Esophagus muscularis mucosa (tissue), 4 donors: ENCODE data around the gene SH3PXD2A. TPM values are rescaled to one million over a fixed set of nuclear protein-coding genes. Genes with fewer than 3 reads are reported as not detected.

Experiments used
- DNase-seq: peaks from one replicate; pipeline ENCODE4 v3.0.0-alpha.2; 2017; ENCODE audit errors: extremely low spot score
- H3K27ac ChIP-seq, 4 donors: fragments of 200-600 bp; sonication (generic); replicated peaks in 1 of 4; 1 replicate in 3 of 4; 2 replicates in 1 of 4; pipeline ENCODE4 v1.5.1; 2016 to 2019; ENCODE audit warnings: mild to moderate bottlenecking in 1 of 4
- H3K27me3 ChIP-seq, 4 donors: fragments of 200-600 bp; sonication (generic); one replicate each; pipeline versions ENCODE4 v1.5.1 to v1.6.0; 2016 to 2019
- H3K36me3 ChIP-seq, 4 donors: fragments of 200-600 bp; sonication (generic); one replicate each; pipeline ENCODE4 v1.5.1; 2016 to 2019
- H3K4me1 ChIP-seq, 4 donors: fragments of 200-600 bp; sonication (generic); one replicate each; pipeline ENCODE4 v1.5.1; 2016 to 2019
- H3K4me3 ChIP-seq, 4 donors: fragments of 200-600 bp; sonication (generic); 1 replicate in 2 of 4; 2 replicates in 2 of 4; pipeline ENCODE4 v1.5.1; 2016 to 2019; ENCODE audit warnings: mild to moderate bottlenecking in 4 of 4, moderate library complexity in 1 of 4
- H3K9me3 ChIP-seq, 4 donors: fragments of 200-600 bp; sonication (generic); 1 replicate in 3 of 4; 2 replicates in 1 of 4; pipeline ENCODE4 v1.5.1; 2016 to 2019
- CTCF ChIP-seq, 3 experiments: fragments of 200-600 bp in 2 of 3; fragments of 450-650 bp in 1 of 3; sonication (generic) in 2 of 3; IDR thresholded peaks; one replicate each; pipeline ENCODE4 v1.5.1; 2017 to 2019; ENCODE audit warnings: antibody characterized with exemption in 3 of 3, mild to moderate bottlenecking in 2 of 3, moderate library complexity in 1 of 3
- EP300 ChIP-seq: sonication (generic); formaldehyde crosslinking; IDR thresholded peaks from one replicate; pipeline ENCODE4 v1.6.1; 2017; ENCODE audit warnings: antibody characterized with exemption
- POLR2A ChIP-seq: fragments of 450-650 bp; IDR thresholded peaks from one replicate; pipeline ENCODE4 v1.6.1; 2017; ENCODE audit warnings: antibody characterized with exemption, moderate library complexity, mild to moderate bottlenecking, low read depth
- POLR2AphosphoS5 ChIP-seq, 2 donors: sonication (generic); formaldehyde crosslinking; IDR thresholded peaks; one replicate each; pipeline ENCODE4 v1.6.1; 2017; ENCODE audit warnings: antibody characterized with exemption in 2 of 2
- WGBS: methylation state at CpG from one replicate; pipeline ENCODE4 v1.1.5; 2018; 5-methylcytosine and 5-hydroxymethylcytosine counted together
- intact Hi-C: fragments of 100-400 bp; cut with DNase I; formaldehyde crosslinking; loops from one replicate; pipeline ENCODE4 v1.15.1; 2023
- total RNA-seq, 4 donors: library from RNA; depleted of rRNA; stranded (reverse); fragments of >200 nt; gene quantifications; one replicate each; pipeline versions ENCODE4 v1.1.0 to v1.2.1, GENCODE V29; 2016

Gene SH3PXD2A
- total RNA-seq, 4 donors from 2014 or later, result 30.5 to 69.3 (median 40.0) TPM

- Histone ChIP-seq H3K4me3 (no peak overlapping the region), H3K4me1 (peaks cover 0 to 12% (median 9%) of the 10 kb centered on the region in 4 donors), H3K9me3 (no peaks in the 10 kb centered on the region), H3K27me3 (peaks cover 0 to 37% (median 0%) of the 10 kb centered on the region in 4 donors), H3K27ac (no peak overlapping the region), H3K36me3 (peaks cover 0 to 4% (median 0%) of the 10 kb centered on the region in 4 donors)
- TF ChIP-seq EP300 (no peak), POLR2A (no peak), CTCF (IDR thresholded peaks at IDR 0.05) (no peak), POLR2AphosphoS5 (IDR thresholded peaks at IDR 0.05) (no peak)
- intact Hi-C loops, result no loop called here
- DNase-seq, result no peak
Observed at GRCh38 chr10:103581499-103581898, 273.9 kb downstream of the SH3PXD2A start.

- Histone ChIP-seq H3K27me3 (peaks cover 0 to 36% (median 0%) of the 10 kb centered on the region in 4 donors), H3K27ac (no peak overlapping the region), H3K9me3 (no peaks in the 10 kb centered on the region), H3K36me3 (no peaks in the 10 kb centered on the region), H3K4me1 (peaks cover 0 to 12% (median 9%) of the 10 kb centered on the region in 4 donors), H3K4me3 (no peak overlapping the region)
- intact Hi-C loops, result no loop called here
- DNase-seq, result no peak
- TF ChIP-seq CTCF (IDR thresholded peaks at IDR 0.05) (no peak), EP300 (no peak), POLR2A (no peak), POLR2AphosphoS5 (IDR thresholded peaks at IDR 0.05) (no peak)
- WGBS, result 73% methylated on average over 7 of the region's 7 CpGs
Observed at GRCh38 chr10:103580430-103580829, 274.9 kb downstream of the SH3PXD2A start.

GRCh38 chr10:103580011-103580410, 275.4 kb downstream of the SH3PXD2A start:
- TF ChIP-seq POLR2AphosphoS5 (IDR thresholded peaks at IDR 0.05) (no peak), EP300 (no peak), CTCF (IDR thresholded peaks at IDR 0.05) (no peak), POLR2A (no peak)
- DNase-seq, result no peak
- WGBS, result 83% methylated on average over 6 of the region's 7 CpGs
- intact Hi-C loops, result no loop called here
- Histone ChIP-seq H3K27me3 (peaks cover 0 to 32% (median 0%) of the 10 kb centered on the region in 4 donors), H3K9me3 (no peaks in the 10 kb centered on the region), H3K4me3 (no peak overlapping the region), H3K36me3 (no peaks in the 10 kb centered on the region), H3K27ac (no peak overlapping the region), H3K4me1 (peaks cover 0 to 12% (median 9%) of the 10 kb centered on the region in 4 donors)

- Histone ChIP-seq H3K4me3 (no peak overlapping the region), H3K27ac (no peak overlapping the region), H3K36me3 (no peaks in the 10 kb centered on the region), H3K4me1 (peaks cover 0 to under 1% (median under 1%) of the 10 kb centered on the region in 4 donors), H3K27me3 (peaks cover 0 to 21% (median 0%) of the 10 kb centered on the region in 4 donors), H3K9me3 (no peaks in the 10 kb centered on the region)
- TF ChIP-seq CTCF (IDR thresholded peaks at IDR 0.05), result no peak
- no peak for TF ChIP-seq POLR2AphosphoS5 (IDR thresholded peaks at IDR 0.05)
- no peak for DNase-seq
- intact Hi-C loops, result no loop called here
- 82% methylated on average over 7 of the region's 15 CpGs for WGBS
Observed at GRCh38 chr10:103578782-103579382, 276.5 kb downstream of the SH3PXD2A start.

GRCh38 chr10:103576862-103577261, 278.5 kb downstream of the SH3PXD2A start:
- intact Hi-C loops, result no loop called here
- 67% methylated on average over 1 of the region's 2 CpGs for WGBS
- Histone ChIP-seq H3K4me3 (no peak overlapping the region), H3K27ac (no peak overlapping the region), H3K4me1 (no peaks in the 10 kb centered on the region), H3K27me3 (peaks cover 0 to 14% (median 0%) of the 10 kb centered on the region in 4 donors), H3K36me3 (no peaks in the 10 kb centered on the region), H3K9me3 (no peaks in the 10 kb centered on the region)
- TF ChIP-seq POLR2A (no peak), EP300 (no peak), POLR2AphosphoS5 (IDR thresholded peaks at IDR 0.05) (no peak), CTCF (IDR thresholded peaks at IDR 0.05) (no peak)
- DNase-seq, result no peak
